HG02610 (cell line): ENCODE data around the gene HYAL2.
A peak's percentile ranks its signal among the peaks of the same experiment; 100 is the strongest.
"Not testable (repeated sequence)": the region's sequence is repeated elsewhere in the genome, so short reads cannot be mapped to it uniquely, and the experiment has no call there.

Experiments used
- ATAC-seq: cut with Tn5 transposase; IDR thresholded peaks from one replicate; pipeline ENCODE4 v1.9.1; 2021; ENCODE audit warnings: mild to moderate bottlenecking, moderate library complexity; ENCODE audit not compliant: unreplicated experiment

HYAL2 gene

GRCh38 chr3:50293079-50293801 is 29.3 kb downstream of the HYAL2 start:
- ATAC-seq = no peak

GRCh38 chr3:50292159-50293078 is 30.1 kb downstream of the HYAL2 start, which contains the start of gene IFRD2:
Gene IFRD2, minus strand, starts transcription at chr3:50292429. Its CDS starts 155 bp downstream, at chr3:50292274.
- ATAC-seq = peak; percentile 93

GRCh38 chr3:50290161-50290641 is 32.3 kb downstream of the HYAL2 start:
- ATAC-seq = no peak

GRCh38 chr3:50289130-50289529 is 33.4 kb downstream of the HYAL2 start:
- no peak for ATAC-seq

GRCh38 chr3:50288387-50289007 is 34.0 kb downstream of the HYAL2 start:
- no peak for ATAC-seq

GRCh38 chr3:50287262-50287661 is 35.3 kb downstream of the HYAL2 start:
- no peak for ATAC-seq

GRCh38 chr3:50286322-50287227 is 36.0 kb downstream of the HYAL2 start:
- ATAC-seq = no peak

- not testable (repeated sequence) for ATAC-seq
Observed at GRCh38 chr3:50284121-50284520, 38.4 kb downstream of the HYAL2 start.

GRCh38 chr3:50279255-50280016 is 43.1 kb downstream of the HYAL2 start:
- ATAC-seq = no peak

GRCh38 chr3:50278880-50279224 is 43.7 kb downstream of the HYAL2 start, which contains the start of gene LSMEM2:
Gene LSMEM2, plus strand, starts transcription at chr3:50279087. Its CDS starts 27 bp downstream, at chr3:50279114.
- ATAC-seq = no peak

GRCh38 chr3:50278123-50278879 is 44.2 kb downstream of the HYAL2 start:
- ATAC-seq = no peak

- no peak for ATAC-seq
Observed at GRCh38 chr3:50276762-50277101, 45.8 kb downstream of the HYAL2 start.

GRCh38 chr3:50275996-50276761 is 46.4 kb downstream of the HYAL2 start:
- ATAC-seq = no peak

- no peak for ATAC-seq
Observed at GRCh38 chr3:50275141-50275995, 47.2 kb downstream of the HYAL2 start.

GRCh38 chr3:50274371-50275104 is 48.0 kb downstream of the HYAL2 start:
- ATAC-seq = no peak

- no peak for ATAC-seq
Observed at GRCh38 chr3:50273689-50274065, 48.9 kb downstream of the HYAL2 start.
